Measurements from ENCODE around the gene CNPY1.
"Not testable (repeated sequence)": the region's sequence is repeated elsewhere in the genome, so short reads cannot be mapped to it uniquely, and the experiment has no call there.

- TF ChIP-seq CTCF, POLR2AphosphoS5 (IDR thresholded peaks at IDR 0.05): not testable (repeated sequence)
Observed at GRCh38 chr7:155519358-155519757, 27.0 kb downstream of the CNPY1 start.
